ENCODE data around the gene METTL8. TPM values are rescaled to one million over a fixed set of nuclear protein-coding genes. Genes with fewer than 3 reads are reported as not detected.

METTL8 gene
- total and polyA plus RNA-seq, 2 of the 13 experiments (the other 11 are each of a cell fraction or from before 2014, with no cell fraction given) = 18.6 to 68.2 TPM

- no peak for TF ChIP-seq ZNF713 (CRISPR knock-in tag; IDR thresholded peaks at IDR 0.05)
- no peak for TF ChIP-seq ZNF256 (CRISPR knock-in tag; conservative IDR thresholded peaks at IDR 0.05)
- no peak for TF ChIP-seq ADNP (CRISPR knock-in tag; IDR thresholded peaks at IDR 0.05)
Measured at GRCh38 chr2:171482877-171483276, 49.1 kb upstream of the METTL8 start (continued).

- ATAC-seq (no peak), FAIRE-seq (no peak), DNase-seq (ENCODE audit: low spot score) (no peak)
- BruUV-seq (replicated peaks) = no TSS peak
- ChIA-PET CTCF (ENCODE audit: low intra/inter-chr PET ratio, low total read pairs) (no interaction called here), POLR2A (no interaction called here)
- intact Hi-C loops (cut with micrococcal nuclease; ENCODE audit: unreplicated experiment) (no loop called here), in situ Hi-C loops (cut with HindIII; ENCODE audit: extremely low pct_ligation_motif_present, low pct_unique_long_range_greater_than_20kb) (no loop called here)
- Histone ChIP-seq H3K4me2 (ENCODE audit: low read depth, low read length) (no peak overlapping the region), H3K27ac (ENCODE audit: extremely low read length, insufficient read depth, low read length) (no peak overlapping the region), H3K9me3 (ENCODE audit: low read length) (no peaks in the 10 kb centered on the region), H3K79me2 (ENCODE audit: insufficient read depth, low read length) (no peaks in the 10 kb centered on the region), H3K4me1 (ENCODE audit: insufficient read depth, low read length) (no peaks in the 10 kb centered on the region), H4K20me1 (ENCODE audit: insufficient read depth, low read length) (no peaks in the 10 kb centered on the region), H3K27me3 (ENCODE audit: control insufficient read depth in 1 of 2, insufficient read depth in 2 of 2, low read length in 2 of 2) (no peaks in the 10 kb centered on the region), H2AFZ (ENCODE audit: low read length) (no peak overlapping the region), H3K9ac (ENCODE audit: insufficient read depth, low read depth, low read length) (no peak overlapping the region), H3K4me3 (replicated peaks in 1 of 3; ENCODE audit: insufficient read depth in 1 of 3, low read depth in 2 of 3, low read length in 3 of 3) (no peak overlapping the region), H3K36me3 (replicated peaks in 1 of 2; ENCODE audit: control insufficient read depth in 1 of 2, insufficient read depth in 2 of 2, low read length in 2 of 2) (peaks cover 5 to 41% of the 10 kb centered on the region in 2 experiments; a peak in 3 of 5 replicates)
- TF ChIP-seq ZNF703 (CRISPR knock-in tag; IDR thresholded peaks at IDR 0.05; ENCODE audit: borderline replicate concordance) (no peak), NFATC3 (CRISPR knock-in tag; IDR thresholded peaks at IDR 0.05) (no peak), ZNF547 (CRISPR knock-in tag; IDR thresholded peaks at IDR 0.05) (no peak), ZBTB10 (CRISPR knock-in tag; IDR thresholded peaks at IDR 0.05; ENCODE audit: borderline replicate concordance) (no peak), ISL2 (CRISPR knock-in tag; IDR thresholded peaks at IDR 0.05) (no peak), ZNF616 (CRISPR knock-in tag; IDR thresholded peaks at IDR 0.05; ENCODE audit: low read depth) (no peak), HHEX (CRISPR knock-in tag; IDR thresholded peaks at IDR 0.05) (no peak), NFYC (CRISPR knock-in tag; IDR thresholded peaks at IDR 0.05) (no peak), POGK (CRISPR knock-in tag; conservative IDR thresholded peaks at IDR 0.05) (no peak), SIX1 (CRISPR knock-in tag; IDR thresholded peaks at IDR 0.05; ENCODE audit: borderline replicate concordance) (no peak), ATF7 (IDR thresholded peaks at IDR 0.05) (no peak), ATF7 (CRISPR knock-in tag; IDR thresholded peaks at IDR 0.05) (no peak), ZNF510 (CRISPR knock-in tag; IDR thresholded peaks at IDR 0.05; ENCODE audit: low read depth) (no peak), SMAD9 (CRISPR knock-in tag; IDR thresholded peaks at IDR 0.05) (no peak), ZSCAN31 (CRISPR knock-in tag; IDR thresholded peaks at IDR 0.05; ENCODE audit: low read depth) (no peak), BRD4 (CRISPR knock-in tag; IDR thresholded peaks at IDR 0.05) (no peak)
Measured at GRCh38 chr2:171482308-171482707, 48.5 kb upstream of the METTL8 start.

All from HepG2 (cell line).